Stimulated activated naive CD8-positive, alpha-beta T cell treated with anti-CD3 and anti-CD28 coated beads, Interleukin-15, Interleukin-2, amounts not matched to agents 100 U/mL and 50 U/mL, for 24 hours (primary cell): ENCODE results near the gene PPARGC1A.

Experiments
- ATAC-seq: fragments of 150-1000 bp; cut with Tn5 transposase; one replicate; pipeline ENCODE4 v1.10.0; 2021
- DNase-seq: peaks from one replicate; pipeline ENCODE4 v3.0.0; 2021

Gene PPARGC1A

DNA sequence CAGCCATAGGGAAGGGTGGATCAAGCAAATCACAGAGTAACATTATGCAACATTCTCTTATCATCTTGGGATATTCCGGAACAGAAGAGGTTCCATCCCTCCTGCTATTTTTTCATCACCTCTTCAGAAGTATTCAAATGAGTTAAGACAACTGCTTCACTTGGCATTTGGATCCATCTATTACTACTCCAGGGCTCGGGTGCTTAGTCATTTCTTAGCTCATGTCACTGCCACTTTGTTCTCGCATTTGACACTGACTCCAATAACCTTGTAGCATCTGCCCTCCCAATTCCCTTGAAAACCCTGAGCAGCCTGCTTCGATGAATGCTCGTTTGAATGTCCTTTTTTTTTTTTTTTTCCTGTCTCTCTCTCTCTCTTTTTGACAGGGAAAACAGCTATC is 114.9 kb downstream of the PPARGC1A start:
- DNase-seq (no peak), ATAC-seq (no peak)

GRCh38 chr4:23773884-23774636 is 115.8 kb downstream of the PPARGC1A start:
- ATAC-seq (no peak), DNase-seq (no peak)

GRCh38 chr4:23770011-23770410 is 119.8 kb downstream of the PPARGC1A start:
- ATAC-seq (no peak), DNase-seq (no peak)

DNA sequence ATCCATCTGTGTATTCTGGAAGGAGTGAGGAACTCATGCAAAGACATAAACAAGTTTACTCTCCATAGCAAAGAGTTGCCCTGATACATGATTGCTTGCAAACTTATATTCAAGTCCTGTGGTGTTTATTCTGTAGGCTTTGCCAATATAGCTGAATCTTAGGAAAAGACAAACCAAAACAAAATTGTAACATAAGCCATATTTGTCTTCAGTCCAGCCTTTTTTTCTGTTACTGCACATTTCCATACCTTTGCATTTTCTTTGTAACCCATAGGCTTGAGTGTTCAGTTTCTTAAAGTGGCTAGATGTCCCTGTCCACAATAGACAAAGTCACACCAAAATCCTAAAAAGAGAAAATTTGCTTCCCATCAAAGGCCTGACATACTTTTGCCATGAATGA is 120.4 kb downstream of the PPARGC1A start:
- no peak for DNase-seq
- no peak for ATAC-seq

DNA sequence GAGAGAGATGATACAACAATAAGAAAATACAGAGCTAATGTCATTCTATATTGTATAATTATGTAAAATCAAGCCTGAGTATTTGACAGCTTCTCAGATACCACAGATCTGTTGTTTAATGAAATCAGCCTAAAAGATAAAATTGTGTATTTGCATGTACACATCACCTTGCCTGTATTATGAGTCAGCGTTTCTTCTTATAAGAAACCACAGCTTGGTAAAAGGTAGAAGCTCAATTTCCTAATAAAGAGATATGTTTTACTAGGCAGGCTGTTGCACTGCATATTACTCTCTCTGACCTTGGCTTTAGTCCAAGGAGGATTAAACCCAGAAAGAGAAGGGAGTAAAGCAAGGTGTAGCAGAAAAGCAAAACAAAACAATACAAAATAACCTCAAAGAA is 121.3 kb downstream of the PPARGC1A start:
- DNase-seq (no peak), ATAC-seq (no peak)

DNA sequence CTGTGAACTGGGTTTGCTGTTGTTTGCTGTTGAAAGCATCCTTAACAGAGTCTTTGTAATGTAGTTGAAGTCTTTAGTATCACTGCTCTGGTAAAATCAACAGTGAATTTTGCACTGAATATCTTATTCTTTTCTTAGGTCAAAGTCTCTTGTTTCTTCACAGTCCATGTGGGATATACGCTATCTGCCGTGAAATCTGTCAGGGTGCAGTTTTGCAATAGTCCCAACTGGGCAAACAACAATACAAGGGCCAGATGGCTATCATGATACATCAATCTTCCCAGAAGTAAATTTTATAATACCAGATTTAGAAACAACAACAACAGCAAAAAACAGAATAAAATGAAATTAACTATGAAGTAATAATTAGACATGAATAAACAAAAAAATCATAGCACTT is 123.5 kb downstream of the PPARGC1A start:
- ATAC-seq = no peak
- DNase-seq = no peak

DNA sequence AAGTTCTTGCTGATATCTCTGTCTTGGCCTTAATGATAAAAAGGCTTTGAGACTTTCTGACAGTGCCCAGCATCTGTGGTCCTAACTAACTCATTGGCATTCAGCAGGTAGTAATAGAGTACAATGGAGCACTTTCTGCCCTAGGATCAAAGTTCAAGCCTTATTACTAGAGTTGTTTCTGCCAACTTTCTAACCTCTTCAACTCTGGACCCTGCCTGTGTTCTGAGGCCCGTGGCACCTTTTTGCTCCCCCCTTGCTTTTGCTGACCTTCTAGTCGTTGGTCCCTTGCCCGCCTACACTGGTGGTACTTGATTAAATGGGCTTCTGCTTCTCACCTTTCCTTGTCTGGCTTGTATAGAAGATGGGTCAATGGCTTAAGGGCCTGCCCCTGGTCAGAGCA is 126.3 kb downstream of the PPARGC1A start:
- ATAC-seq (no peak), DNase-seq (no peak)

DNA sequence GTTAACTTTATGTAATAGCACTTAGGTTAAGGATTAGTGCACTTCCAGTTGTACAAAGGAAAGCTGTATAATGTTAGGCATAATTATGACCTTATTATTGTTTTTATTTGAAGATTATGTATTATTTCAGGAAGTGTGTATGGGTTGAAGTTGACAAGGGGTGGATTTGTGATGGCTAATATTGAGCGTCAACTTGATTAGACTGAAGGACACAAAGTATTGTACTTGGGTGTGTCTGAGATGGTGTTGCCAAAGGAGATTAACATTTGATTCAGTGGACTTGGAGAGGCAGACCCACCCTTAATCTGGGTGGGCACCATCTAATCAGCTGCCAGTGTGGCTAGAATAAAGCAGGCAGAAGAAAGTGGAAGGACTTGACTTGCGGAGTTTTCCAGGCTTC is 127.3 kb downstream of the PPARGC1A start:
- ATAC-seq (no peak), DNase-seq (no peak)

- DNase-seq (no peak), ATAC-seq (no peak)
Measured at GRCh38 chr4:23759066-23759465, 130.8 kb downstream of the PPARGC1A start.

DNA sequence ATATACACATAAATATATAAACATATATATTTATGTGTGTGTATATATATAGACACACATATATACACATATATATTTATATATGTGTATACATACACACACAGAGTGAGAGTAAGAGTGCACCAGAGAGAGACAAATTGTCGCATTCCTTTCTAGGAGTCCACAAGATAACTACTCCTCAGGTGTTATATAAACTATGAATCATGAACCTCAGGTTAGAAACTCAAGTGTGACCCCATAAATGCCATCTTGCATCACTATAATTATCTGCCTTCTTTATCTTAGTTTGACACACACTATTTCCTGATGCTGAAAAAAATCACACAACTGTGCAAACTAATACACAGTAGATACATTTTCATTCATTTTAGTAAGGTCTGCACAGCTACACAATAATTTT is 135.2 kb downstream of the PPARGC1A start:
- DNase-seq (no peak), ATAC-seq (no peak)

DNA sequence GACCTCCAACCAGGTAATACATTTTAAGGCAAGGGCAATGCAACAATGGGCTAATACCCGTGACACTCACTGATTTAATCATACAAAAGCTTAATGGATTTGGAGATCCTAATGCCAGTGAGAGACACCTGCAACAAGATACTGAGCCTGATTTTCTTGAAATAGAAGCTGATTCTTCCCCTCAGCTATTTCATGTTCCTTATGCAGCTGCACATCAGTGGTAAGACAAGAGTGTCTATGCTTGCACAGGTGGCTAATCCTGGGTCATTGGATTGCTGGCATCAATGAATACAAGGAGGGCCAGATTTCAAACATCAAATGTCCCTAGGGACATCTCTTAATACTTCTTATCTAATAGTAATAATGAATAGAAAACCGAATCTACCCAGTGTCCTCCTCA is 139.7 kb downstream of the PPARGC1A start:
- DNase-seq = no peak

DNA sequence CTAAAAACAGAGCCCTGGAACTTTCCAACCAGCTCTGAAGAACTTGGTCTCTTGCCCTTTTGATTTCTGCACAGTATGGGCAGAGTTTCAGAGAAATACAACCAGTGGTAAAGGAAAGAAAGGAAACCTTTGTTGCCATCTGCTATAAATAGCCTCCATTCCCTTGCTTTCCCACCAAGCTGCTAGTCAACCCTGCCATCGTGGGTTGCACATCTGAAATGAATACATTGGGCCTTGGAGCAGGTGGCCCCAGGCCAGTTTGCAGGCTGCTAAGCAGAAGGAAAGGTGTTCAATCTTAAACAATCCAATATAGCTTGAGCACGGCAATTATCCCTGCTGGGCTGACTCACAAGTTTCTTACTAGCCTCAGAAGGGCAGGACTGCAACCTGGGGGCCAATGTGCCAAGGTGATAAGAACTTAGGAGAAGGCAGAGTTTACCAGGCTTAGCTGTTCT is 142.5 kb downstream of the PPARGC1A start:
- no peak for ATAC-seq
- DNase-seq = no peak

More for the DNA sequence above, 139.7 kb downstream of the PPARGC1A start:
- ATAC-seq = no peak

DNA sequence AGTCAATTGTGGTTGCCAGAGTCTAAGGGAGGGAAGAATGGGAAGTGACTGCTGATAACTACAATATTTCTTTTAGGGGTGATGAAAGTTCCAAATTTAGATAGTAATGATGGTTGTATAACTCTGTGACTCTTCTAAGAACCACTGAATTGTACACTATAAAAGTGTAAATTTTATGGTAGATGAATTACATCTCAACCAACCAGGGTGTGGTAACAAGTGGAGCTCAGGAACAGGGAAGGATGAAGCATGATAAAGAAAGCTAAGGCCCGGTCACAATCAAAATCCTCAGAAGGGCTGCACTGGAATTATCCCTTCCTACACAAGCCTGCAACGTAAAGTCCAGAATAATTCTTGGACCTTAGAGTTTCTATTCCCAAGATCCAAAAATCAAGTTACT is 143.2 kb downstream of the PPARGC1A start:
- DNase-seq (no peak), ATAC-seq (no peak)

- ATAC-seq = no peak
- DNase-seq = no peak
Measured at GRCh38 chr4:23746027-23746426, 143.8 kb downstream of the PPARGC1A start.

GRCh38 chr4:23745377-23745776 is 144.5 kb downstream of the PPARGC1A start:
- ATAC-seq = no peak
- DNase-seq = no peak
